ENCODE results near the gene TBC1D1. TPM values are rescaled to one million over a fixed set of nuclear protein-coding genes. Genes with fewer than 3 reads are reported as not detected.
"Not testable (repeated sequence)": the region's sequence is repeated elsewhere in the genome, so short reads cannot be mapped to it uniquely, and the experiment has no call there.

The TBC1D1 gene
- total RNA-seq, 2 experiments from 2014 or later = 84.9 to 89.0 TPM

GRCh38 chr4:38003628-38004027 is 112.7 kb downstream of the TBC1D1 start:
- CTCF ChIA-PET = no interaction called here

GRCh38 chr4:38004062-38004461 is 113.2 kb downstream of the TBC1D1 start:
- ChIA-PET CTCF (no interaction called here), POLR2A (no interaction called here)

More at GRCh38 chr4:38003628-38004027, 112.7 kb downstream of the TBC1D1 start:
- POLR2A ChIA-PET = no interaction called here

GRCh38 chr4:38004887-38005286 is 114.0 kb downstream of the TBC1D1 start:
- ChIA-PET CTCF (no interaction called here), POLR2A (no interaction called here)

GRCh38 chr4:38005637-38006036 is 114.8 kb downstream of the TBC1D1 start:
- CTCF ChIA-PET = no interaction called here
- POLR2A ChIA-PET = no interaction called here

GRCh38 chr4:38007645-38008044 is 116.8 kb downstream of the TBC1D1 start:
- ChIA-PET CTCF (no interaction called here), POLR2A (no interaction called here)

GRCh38 chr4:38008571-38009021 is 117.7 kb downstream of the TBC1D1 start:
- ChIA-PET CTCF (no interaction called here), POLR2A (no interaction called here)

- POLR2A ChIA-PET = no interaction called here
- CTCF ChIA-PET = no interaction called here
Observed at GRCh38 chr4:38009421-38009820, 118.5 kb downstream of the TBC1D1 start.

- ChIA-PET POLR2A (no interaction called here), CTCF (no interaction called here)
Observed at GRCh38 chr4:38009949-38010348, 119.1 kb downstream of the TBC1D1 start.

- CTCF ChIA-PET = no interaction called here
- POLR2A ChIA-PET = interaction anchor here (0.5 kb wide), 1 partner anchor 57 kb away, joined by 6 read pairs; no protein-coding TSS in a partner anchor
Observed at GRCh38 chr4:38011511-38012162, 120.8 kb downstream of the TBC1D1 start.

- ChIA-PET POLR2A (no interaction called here), CTCF (no interaction called here)
Observed at GRCh38 chr4:38013461-38014366, 122.8 kb downstream of the TBC1D1 start.

GRCh38 chr4:38014421-38014852 is 123.6 kb downstream of the TBC1D1 start:
- ChIA-PET CTCF (no interaction called here), POLR2A (no interaction called here)

GRCh38 chr4:38015886-38016515 is 125.1 kb downstream of the TBC1D1 start:
- CTCF ChIA-PET = no interaction called here

GRCh38 chr4:38016698-38017097 is 125.8 kb downstream of the TBC1D1 start:
- CTCF ChIA-PET = no interaction called here
- POLR2A ChIA-PET = no interaction called here

More at GRCh38 chr4:38015886-38016515, 125.1 kb downstream of the TBC1D1 start:
- POLR2A ChIA-PET = no interaction called here

GRCh38 chr4:38017609-38018008 is 126.7 kb downstream of the TBC1D1 start:
- ChIA-PET CTCF (no interaction called here), POLR2A (no interaction called here)

- POLR2A ChIA-PET = no interaction called here
Observed at GRCh38 chr4:38020386-38020785, 129.5 kb downstream of the TBC1D1 start.

GRCh38 chr4:38020961-38021360 is 130.1 kb downstream of the TBC1D1 start:
- CTCF ChIA-PET, POLR2A ChIA-PET: not testable (repeated sequence)

More at GRCh38 chr4:38020386-38020785, 129.5 kb downstream of the TBC1D1 start:
- CTCF ChIA-PET = no interaction called here

GRCh38 chr4:38021751-38022150 is 130.9 kb downstream of the TBC1D1 start:
- ChIA-PET POLR2A (no interaction called here), CTCF (no interaction called here)

GRCh38 chr4:38023347-38024205 is 132.7 kb downstream of the TBC1D1 start:
- CTCF ChIA-PET = no interaction called here

GRCh38 chr4:38024206-38024509 is 133.3 kb downstream of the TBC1D1 start:
- POLR2A ChIA-PET = no interaction called here

More at GRCh38 chr4:38023347-38024205, 132.7 kb downstream of the TBC1D1 start:
- POLR2A ChIA-PET = no interaction called here

GRCh38 chr4:38025665-38026064 is 134.8 kb downstream of the TBC1D1 start:
- ChIA-PET CTCF (no interaction called here), POLR2A (no interaction called here)

More at GRCh38 chr4:38024206-38024509, 133.3 kb downstream of the TBC1D1 start:
- CTCF ChIA-PET = no interaction called here
